ENCODE results near the gene MYO5A.
"Not testable (repeated sequence)": the region's sequence is repeated elsewhere in the genome, so short reads cannot be mapped to it uniquely, and the experiment has no call there.

Gene MYO5A

DNA sequence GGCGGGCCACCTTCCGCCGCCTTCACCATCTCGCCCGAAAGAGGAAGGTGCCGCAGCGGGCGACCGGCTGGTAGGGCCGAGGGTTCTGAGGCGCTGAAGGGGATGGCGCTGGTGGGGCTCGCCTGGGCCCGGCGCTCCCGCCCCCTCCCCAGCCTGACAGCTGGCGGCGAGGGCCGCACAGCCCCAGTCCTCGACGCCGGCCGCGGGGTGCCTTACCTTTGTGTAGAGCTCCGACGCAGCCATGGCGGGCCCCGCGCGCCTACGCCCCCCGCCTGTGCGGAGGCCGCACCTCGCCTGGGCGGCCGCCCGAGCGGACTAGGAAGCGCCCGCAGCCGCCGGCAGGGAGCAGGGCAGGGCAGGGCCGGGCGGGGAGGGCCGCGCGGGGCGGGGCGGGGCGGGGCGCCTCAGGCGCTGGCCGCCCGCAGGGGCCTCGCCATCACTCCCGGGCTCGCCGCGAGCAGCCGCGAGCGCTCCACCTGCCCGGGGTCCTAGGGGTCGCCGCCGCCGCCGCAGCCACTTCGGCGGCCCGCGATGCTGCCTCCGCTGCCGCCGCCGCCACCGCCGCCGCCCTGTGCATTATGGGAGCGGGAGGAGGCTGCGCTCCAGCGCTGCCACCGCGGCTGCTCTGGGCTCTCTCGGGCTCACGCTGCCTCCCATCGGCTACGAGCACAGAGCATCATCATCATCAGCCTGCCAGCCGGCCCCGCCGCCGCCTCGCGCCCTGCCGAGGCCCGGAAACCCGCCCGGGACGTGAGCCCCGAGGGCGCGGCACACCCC, at the start of gene MYO5A:
MYO5A (minus strand) TSS at position 317 of the 777 bp plus-strand sequence; CDS start at position 243, 74 bp downstream.
- H3K36me3 ChIP-seq (ENCODE audit: control insufficient read depth, insufficient read depth, low read length) = no peaks in the 10 kb centered on the region
- H3K9ac ChIP-seq (ENCODE audit: low read length) = peak within 1 kb of the TSS; percentile 56
- H3K4me3 ChIP-seq (ENCODE audit: low read length) = peak within 1 kb of the TSS; percentile 21
- peaks cover 10% of the 10 kb centered on the region for H3K4me1 ChIP-seq (ENCODE audit: control insufficient read depth, insufficient read depth, low read length)
- peaks cover 46% of the 10 kb centered on the region for H3K27me3 ChIP-seq (ENCODE audit: control insufficient read depth, insufficient read depth, low read length)
- no peaks in the 10 kb centered on the region for H3K9me3 ChIP-seq (ENCODE audit: control insufficient read depth, low read length)

DNA sequence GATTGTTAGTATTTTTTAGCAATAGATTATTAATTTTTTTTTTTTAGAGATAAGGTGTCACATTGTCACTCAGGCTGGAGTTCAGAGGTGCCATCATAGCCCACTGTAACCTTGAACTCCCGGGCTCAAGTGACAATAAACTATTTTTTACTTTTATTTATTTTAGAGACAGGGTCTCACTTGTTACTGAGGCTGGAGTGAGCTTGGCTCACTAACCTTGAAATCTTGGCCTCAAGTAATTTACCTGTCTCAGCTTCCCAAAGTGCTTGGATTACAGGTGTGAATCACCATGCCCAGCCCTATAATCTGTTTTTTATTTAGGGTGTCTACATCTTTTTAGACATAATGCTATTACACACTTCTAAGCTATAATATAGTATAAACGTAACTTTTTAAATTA, 48.0 kb upstream of the MYO5A start:
- H3K9me3 ChIP-seq (ENCODE audit: control insufficient read depth, low read length) = no peaks in the 10 kb centered on the region
- no peaks in the 10 kb centered on the region for H3K36me3 ChIP-seq (ENCODE audit: control insufficient read depth, insufficient read depth, low read length)
- no peak overlapping the region for H3K4me3 ChIP-seq (ENCODE audit: low read length)
- no peak overlapping the region for H3K9ac ChIP-seq (ENCODE audit: low read length)
- H3K27me3 ChIP-seq (ENCODE audit: control insufficient read depth, insufficient read depth, low read length) = no peaks in the 10 kb centered on the region
- H3K4me1 ChIP-seq (ENCODE audit: control insufficient read depth, insufficient read depth, low read length) = no peaks in the 10 kb centered on the region

DNA sequence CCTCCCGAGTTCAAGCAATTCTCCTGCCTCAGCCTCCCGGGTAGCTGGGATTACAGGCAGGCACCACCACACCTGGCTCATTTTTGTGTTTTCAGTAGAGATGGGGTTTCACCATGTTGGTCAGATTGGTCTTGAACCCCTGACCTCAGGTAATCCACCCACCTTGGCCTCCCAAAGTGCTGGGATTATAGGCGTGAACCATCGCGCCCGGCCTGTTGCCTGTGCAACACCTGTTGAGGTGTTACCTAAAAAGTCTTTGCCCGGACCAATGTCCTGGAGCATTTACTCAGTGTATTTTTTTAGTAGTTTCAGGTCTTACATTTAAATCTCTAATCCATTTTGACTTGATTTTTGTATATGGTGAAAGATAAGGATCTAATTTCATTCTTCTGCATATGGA, 46.9 kb upstream of the MYO5A start:
- not testable (repeated sequence) for H3K9me3 ChIP-seq (ENCODE audit: control insufficient read depth, low read length); H3K27me3 ChIP-seq (ENCODE audit: control insufficient read depth, insufficient read depth, low read length); H3K9ac ChIP-seq (ENCODE audit: low read length); H3K4me3 ChIP-seq (ENCODE audit: low read length); H3K36me3 ChIP-seq (ENCODE audit: control insufficient read depth, insufficient read depth, low read length); H3K4me1 ChIP-seq (ENCODE audit: control insufficient read depth, insufficient read depth, low read length)

DNA sequence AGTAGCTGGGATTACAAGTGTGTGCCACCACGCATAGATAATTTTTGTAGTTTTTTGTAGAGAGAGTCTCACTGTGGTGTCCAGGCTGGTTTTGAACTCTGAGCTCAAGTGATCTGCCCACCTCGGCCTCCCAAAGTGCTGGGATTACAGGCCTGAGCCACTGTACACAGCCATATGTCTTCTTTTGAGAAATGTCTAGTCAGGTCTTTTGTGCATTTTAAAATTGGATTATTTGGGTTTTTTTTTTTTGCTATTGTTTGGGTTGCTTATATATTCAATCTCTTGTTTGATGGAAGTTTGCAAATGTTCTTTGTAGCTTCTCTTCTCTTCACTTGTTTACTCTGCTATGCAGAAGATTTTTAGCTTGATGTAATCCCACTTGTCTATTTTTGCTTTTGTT, 46.4 kb upstream of the MYO5A start:
- no peaks in the 10 kb centered on the region for H3K9me3 ChIP-seq (ENCODE audit: control insufficient read depth, low read length)

DNA sequence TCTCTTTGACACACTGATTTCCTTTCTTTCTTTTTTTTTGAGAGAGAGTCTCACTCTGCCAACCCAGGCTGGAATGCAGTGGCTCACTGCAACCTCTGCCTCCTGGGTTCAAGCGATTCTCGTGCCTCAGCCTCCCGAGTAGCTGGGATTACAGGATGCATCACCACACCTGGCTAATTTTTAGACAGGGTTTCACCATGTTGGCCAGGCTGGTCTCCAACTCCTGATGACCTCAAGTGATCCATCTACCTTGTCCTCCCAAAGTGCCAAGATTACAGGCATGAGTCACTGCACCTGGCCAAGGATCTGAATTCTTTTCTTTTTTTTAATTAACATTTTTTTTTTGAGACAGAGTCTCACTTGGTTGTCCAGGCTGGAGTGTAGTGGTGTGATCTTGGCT, 45.9 kb upstream of the MYO5A start:
- not testable (repeated sequence) for H3K27me3 ChIP-seq (ENCODE audit: control insufficient read depth, insufficient read depth, low read length); H3K4me1 ChIP-seq (ENCODE audit: control insufficient read depth, insufficient read depth, low read length); H3K4me3 ChIP-seq (ENCODE audit: low read length); H3K9ac ChIP-seq (ENCODE audit: low read length); H3K9me3 ChIP-seq (ENCODE audit: control insufficient read depth, low read length); H3K36me3 ChIP-seq (ENCODE audit: control insufficient read depth, insufficient read depth, low read length)

More for the DNA sequence above, 46.4 kb upstream of the MYO5A start:
- Histone ChIP-seq H3K4me3 (ENCODE audit: low read length) (no peak overlapping the region), H3K9ac (ENCODE audit: low read length) (no peak overlapping the region), H3K4me1 (ENCODE audit: control insufficient read depth, insufficient read depth, low read length) (no peaks in the 10 kb centered on the region), H3K36me3 (ENCODE audit: control insufficient read depth, insufficient read depth, low read length) (no peaks in the 10 kb centered on the region), H3K27me3 (ENCODE audit: control insufficient read depth, insufficient read depth, low read length) (no peaks in the 10 kb centered on the region)

DNA sequence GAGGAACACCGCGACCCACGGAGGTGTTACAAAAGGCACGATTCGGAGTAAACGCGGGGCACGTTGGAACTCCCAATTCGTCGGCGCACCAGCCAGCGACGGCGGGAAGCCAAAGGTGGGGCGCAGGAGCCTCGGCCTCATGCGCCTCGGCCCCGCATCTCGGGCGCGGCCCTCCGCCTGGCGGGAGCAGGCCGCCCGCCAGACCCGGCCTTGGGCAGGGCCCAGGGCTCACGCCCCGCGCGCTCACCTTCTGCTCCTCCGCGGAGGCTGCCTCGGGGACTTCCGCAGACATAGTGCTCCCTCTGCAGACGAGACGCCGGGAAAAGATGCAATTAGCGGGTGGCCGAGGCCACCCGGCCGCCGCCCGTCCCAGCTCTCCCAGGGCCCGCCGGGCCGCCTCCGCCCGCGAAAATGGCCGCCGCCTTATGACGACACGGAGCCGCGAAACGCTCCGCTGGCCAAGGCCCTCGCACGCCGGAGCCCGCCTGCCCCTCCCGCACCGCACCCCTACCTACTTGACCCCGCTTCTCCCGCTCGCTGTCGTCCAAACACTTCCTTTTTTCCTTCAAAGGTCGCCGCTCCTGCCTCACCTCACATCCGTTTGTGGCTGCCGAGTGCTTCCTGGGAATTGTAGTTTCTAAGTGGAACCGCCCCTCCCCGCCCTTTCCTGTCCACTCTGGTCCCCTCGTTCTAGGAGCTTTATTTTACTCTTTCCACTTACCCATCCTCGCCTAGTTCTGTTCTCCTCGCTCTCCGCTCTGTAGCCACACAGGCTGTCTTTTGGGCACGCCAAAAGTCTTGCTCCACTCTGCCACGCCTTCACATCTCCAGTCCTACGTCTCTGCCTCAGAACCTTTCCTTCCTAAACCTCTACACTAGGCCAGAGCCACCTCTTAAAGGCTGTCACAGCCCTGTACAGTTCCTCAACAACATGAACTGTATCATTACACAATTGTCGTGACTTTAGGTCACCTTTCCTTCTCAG, 40.2 kb upstream of the MYO5A start, which contains the start of gene ARPP19:
ARPP19 (minus strand) TSS at position 430 of the 985 bp plus-strand sequence; CDS start at position 292, 138 bp downstream.
- peak within 1 kb of the TSS; percentile 90 for H3K4me3 ChIP-seq (ENCODE audit: low read length)
- H3K4me1 ChIP-seq (ENCODE audit: control insufficient read depth, insufficient read depth, low read length) = peaks cover 9% of the 10 kb centered on the region
- H3K9ac ChIP-seq (ENCODE audit: low read length) = peak within 1 kb of the TSS; percentile 99
- no peaks in the 10 kb centered on the region for H3K9me3 ChIP-seq (ENCODE audit: control insufficient read depth, low read length)
- H3K36me3 ChIP-seq (ENCODE audit: control insufficient read depth, insufficient read depth, low read length) = no peaks in the 10 kb centered on the region
- H3K27me3 ChIP-seq (ENCODE audit: control insufficient read depth, insufficient read depth, low read length) = no peaks in the 10 kb centered on the region

DNA sequence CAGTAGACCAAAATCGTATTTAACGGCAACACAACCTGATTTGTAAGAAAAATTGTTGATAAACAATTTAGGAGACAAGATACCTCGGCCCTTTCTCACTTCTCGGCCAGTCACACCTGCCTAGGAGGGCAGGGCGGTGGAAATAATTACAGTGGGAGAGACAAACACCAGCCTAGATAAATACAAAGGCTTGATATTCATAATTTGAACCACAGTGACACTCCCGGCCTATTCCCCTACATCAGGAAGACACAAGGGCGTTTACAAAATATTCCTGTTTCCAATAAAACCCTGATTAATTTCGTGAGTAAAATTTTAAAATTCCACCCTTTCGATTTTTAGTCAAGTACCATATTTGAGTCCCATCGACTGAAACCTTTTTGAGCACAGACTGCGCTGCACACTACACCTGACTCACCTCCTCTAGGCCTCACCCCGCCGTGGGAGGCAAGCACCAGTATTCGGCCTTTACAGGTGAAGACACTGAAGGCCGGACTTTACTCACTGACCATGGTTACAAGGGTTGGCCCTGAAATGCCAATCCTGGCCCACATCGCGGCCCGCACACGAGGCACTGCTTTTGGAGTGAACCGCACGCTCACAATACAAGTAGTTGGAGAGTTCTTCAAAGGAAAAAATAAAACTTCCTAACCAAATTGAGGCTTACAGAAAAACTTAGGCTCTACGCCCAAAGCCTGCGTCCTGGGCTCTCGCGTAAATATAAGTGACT, 39.4 kb upstream of the MYO5A start:
- Histone ChIP-seq H3K36me3 (ENCODE audit: control insufficient read depth, insufficient read depth, low read length) (no peaks in the 10 kb centered on the region), H3K4me1 (ENCODE audit: control insufficient read depth, insufficient read depth, low read length) (peaks cover 9% of the 10 kb centered on the region), H3K27me3 (ENCODE audit: control insufficient read depth, insufficient read depth, low read length) (no peaks in the 10 kb centered on the region), H3K4me3 (ENCODE audit: low read length) (peak overlapping the region; percentile 90), H3K9ac (ENCODE audit: low read length) (peak overlapping the region; percentile 99), H3K9me3 (ENCODE audit: control insufficient read depth, low read length) (no peaks in the 10 kb centered on the region)

DNA sequence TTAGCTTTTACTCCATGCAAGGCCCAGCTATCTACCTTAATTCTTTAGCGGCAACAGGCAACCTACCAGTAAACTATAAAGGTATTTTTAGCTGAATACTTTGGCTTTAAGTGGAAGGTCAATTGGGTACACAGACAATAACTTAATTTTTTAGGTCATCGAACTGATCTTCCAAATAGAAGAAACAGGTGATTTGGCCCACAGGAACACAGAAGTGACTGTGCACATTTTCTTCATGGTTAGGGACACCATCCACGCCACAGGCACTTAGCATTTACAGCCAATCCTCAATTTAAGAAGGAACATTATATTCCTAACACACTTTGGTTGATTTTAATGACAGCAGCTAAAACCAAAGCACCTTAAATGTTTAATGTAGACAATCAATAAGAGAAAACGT, 38.2 kb upstream of the MYO5A start:
- no peaks in the 10 kb centered on the region for H3K9me3 ChIP-seq (ENCODE audit: control insufficient read depth, low read length)
- no peaks in the 10 kb centered on the region for H3K36me3 ChIP-seq (ENCODE audit: control insufficient read depth, insufficient read depth, low read length)
- H3K9ac ChIP-seq (ENCODE audit: low read length) = peak overlapping the region; percentile 99
- no peaks in the 10 kb centered on the region for H3K27me3 ChIP-seq (ENCODE audit: control insufficient read depth, insufficient read depth, low read length)
- H3K4me3 ChIP-seq (ENCODE audit: low read length) = no peak overlapping the region
- H3K4me1 ChIP-seq (ENCODE audit: control insufficient read depth, insufficient read depth, low read length) = peaks cover 9% of the 10 kb centered on the region

DNA sequence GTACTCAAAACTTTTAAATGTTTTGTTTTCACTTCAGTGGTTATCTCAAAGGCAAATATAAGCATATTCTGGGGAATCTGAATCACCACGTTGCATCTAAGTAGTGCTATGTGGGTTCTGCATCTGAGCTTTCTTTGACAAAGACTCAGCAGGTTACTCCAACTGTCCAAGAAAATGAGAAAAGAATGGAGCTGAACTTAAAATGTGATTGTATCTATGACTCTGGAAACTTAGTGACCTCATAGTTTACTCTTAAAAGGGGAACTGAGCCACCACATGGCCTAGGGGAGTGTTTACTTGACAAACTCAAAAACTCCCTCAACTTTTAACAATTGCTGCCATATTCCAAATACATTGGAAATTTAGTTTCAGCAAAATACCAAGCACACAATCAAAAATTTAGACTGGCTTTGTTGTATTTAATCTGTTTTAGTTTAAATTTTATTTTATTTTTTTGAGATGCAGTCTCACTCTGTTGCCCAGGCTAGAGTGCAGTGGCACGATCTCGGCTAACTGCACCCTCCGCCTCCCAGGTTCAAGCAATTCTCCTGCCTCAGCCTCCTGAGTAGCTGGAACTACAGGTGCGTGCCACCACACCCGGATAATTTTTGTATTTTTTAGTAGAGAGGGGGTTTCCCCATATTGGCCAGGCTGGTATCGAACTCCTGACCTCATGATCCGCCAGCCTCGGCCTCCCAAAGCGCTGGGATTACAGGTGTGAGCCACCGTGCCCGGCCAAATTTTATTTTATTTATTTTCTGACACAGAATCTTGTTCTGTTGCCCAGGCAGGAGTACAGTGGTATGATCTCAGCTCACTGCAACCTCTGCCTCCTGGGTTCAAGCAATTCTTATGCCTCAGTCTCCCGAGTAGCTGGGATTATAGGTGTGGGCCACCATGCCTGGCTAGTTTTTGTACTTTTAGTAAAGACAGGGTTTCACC, 37.0 kb upstream of the MYO5A start:
- H3K9me3 ChIP-seq (ENCODE audit: control insufficient read depth, low read length); H3K36me3 ChIP-seq (ENCODE audit: control insufficient read depth, insufficient read depth, low read length); H3K9ac ChIP-seq (ENCODE audit: low read length); H3K27me3 ChIP-seq (ENCODE audit: control insufficient read depth, insufficient read depth, low read length); H3K4me3 ChIP-seq (ENCODE audit: low read length): not testable (repeated sequence)
- H3K4me1 ChIP-seq (ENCODE audit: control insufficient read depth, insufficient read depth, low read length) = peaks cover 13% of the 10 kb centered on the region

DNA sequence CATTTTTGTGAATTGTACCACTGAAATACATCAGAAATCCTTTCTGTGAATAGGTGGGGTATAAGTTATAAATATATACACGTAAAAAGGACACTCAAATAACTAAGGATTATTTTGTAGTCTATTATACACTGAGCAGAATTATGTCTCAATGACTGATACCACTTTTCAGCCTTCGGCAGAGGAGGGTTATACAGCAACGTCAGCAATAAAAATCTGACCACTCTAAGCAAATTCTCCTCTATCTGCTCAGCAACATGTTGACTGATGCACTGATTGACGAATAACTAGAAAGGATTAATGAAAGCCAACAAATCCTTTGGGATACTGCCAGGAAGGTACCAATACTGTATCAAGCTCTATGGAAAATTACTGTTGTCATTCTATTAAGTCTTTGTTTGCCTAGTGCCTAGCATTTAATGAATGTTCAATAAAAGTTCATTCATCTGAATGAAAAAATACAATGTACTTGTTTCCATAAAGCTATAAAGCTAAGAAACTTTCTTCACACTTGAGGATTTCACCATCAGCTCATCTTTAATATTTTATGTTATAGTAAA, 34.9 kb upstream of the MYO5A start:
- Histone ChIP-seq H3K9ac (ENCODE audit: low read length) (no peak overlapping the region), H3K4me1 (ENCODE audit: control insufficient read depth, insufficient read depth, low read length) (peaks cover 17% of the 10 kb centered on the region), H3K4me3 (ENCODE audit: low read length) (no peak overlapping the region)

DNA sequence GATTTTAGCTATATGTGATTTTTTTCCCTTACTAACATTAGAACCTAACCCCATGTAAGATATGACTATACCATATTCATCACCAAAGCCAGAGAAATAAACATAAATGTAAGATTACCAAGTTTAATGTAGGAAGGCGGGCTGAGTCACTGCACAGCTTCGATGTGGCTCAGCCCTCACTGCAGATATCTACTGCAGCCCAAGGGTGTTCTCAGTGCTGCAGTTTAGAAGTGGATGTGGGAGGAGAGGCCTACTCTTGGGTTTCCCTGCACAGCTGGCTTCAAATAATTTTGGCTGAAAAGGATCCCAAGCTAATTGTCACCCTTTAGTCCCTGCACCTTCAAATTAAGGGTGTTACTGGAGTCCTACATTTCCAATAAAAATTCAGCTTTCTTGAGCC, 30.9 kb upstream of the MYO5A start:
- Histone ChIP-seq H3K27me3 (ENCODE audit: control insufficient read depth, insufficient read depth, low read length) (no peaks in the 10 kb centered on the region), H3K36me3 (ENCODE audit: control insufficient read depth, insufficient read depth, low read length) (no peaks in the 10 kb centered on the region), H3K4me3 (ENCODE audit: low read length) (no peak overlapping the region), H3K4me1 (ENCODE audit: control insufficient read depth, insufficient read depth, low read length) (peaks cover 15% of the 10 kb centered on the region), H3K9ac (ENCODE audit: low read length) (no peak overlapping the region), H3K9me3 (ENCODE audit: control insufficient read depth, low read length) (no peaks in the 10 kb centered on the region)

More for the DNA sequence above, 34.9 kb upstream of the MYO5A start:
- Histone ChIP-seq H3K9me3 (ENCODE audit: control insufficient read depth, low read length) (no peaks in the 10 kb centered on the region), H3K36me3 (ENCODE audit: control insufficient read depth, insufficient read depth, low read length) (no peaks in the 10 kb centered on the region), H3K27me3 (ENCODE audit: control insufficient read depth, insufficient read depth, low read length) (no peaks in the 10 kb centered on the region)
